NT2/D1 (cell line): Measurements from ENCODE around the gene PLA2G2C.

Experiments
- DNase-seq: peaks from one replicate; pipeline ENCODE4 v3.0.0-alpha.2; 2011; ENCODE audit warnings: low read depth, low spot score
- H3K27me3 ChIP-seq: 2 replicates; pipeline ENCODE4 v1.6.0; 2011; ENCODE audit warnings: mild to moderate bottlenecking; ENCODE audit not compliant: insufficient read length, insufficient read depth
- H3K36me3 ChIP-seq: 2 replicates; pipeline ENCODE4 v1.6.1; 2011; ENCODE audit warnings: mild to moderate bottlenecking, low read length, mixed read lengths; ENCODE audit not compliant: insufficient read depth, insufficient read length
- H3K4me1 ChIP-seq: 2 replicates; pipeline ENCODE4 v1.5.1; 2011; ENCODE audit not compliant: insufficient read depth, insufficient read length
- H3K4me3 ChIP-seq: 2 replicates; pipeline ENCODE4 v1.5.1; 2011; ENCODE audit warnings: low read depth; ENCODE audit not compliant: insufficient read length
- H3K9ac ChIP-seq: 2 replicates; pipeline ENCODE4 v1.6.0; 2011; ENCODE audit warnings: low read depth; ENCODE audit not compliant: insufficient read length
- H3K9me3 ChIP-seq: 2 replicates; pipeline ENCODE4 v1.5.1; 2011; ENCODE audit warnings: mild to moderate bottlenecking, low read length; ENCODE audit not compliant: insufficient read depth
- SUZ12 ChIP-seq: IDR thresholded peaks from 2 replicates; pipeline ENCODE4 v1.6.1; 2011; ENCODE audit not compliant: insufficient read length, insufficient read depth; ENCODE audit errors: extremely low read depth
- YY1 ChIP-seq: IDR thresholded peaks from 2 replicates; pipeline ENCODE4 v1.6.1; 2011; ENCODE audit not compliant: insufficient read length, insufficient read depth
- ZNF274 ChIP-seq: IDR thresholded peaks from 2 replicates; pipeline ENCODE4 v1.6.1; 2011; ENCODE audit warnings: mild to moderate bottlenecking, low read depth, low read length

PLA2G2C gene

GRCh38 chr1:20172033-20172590 is 14.2 kb downstream of the PLA2G2C start:
- no peaks in the 10 kb centered on the region for H3K27me3 ChIP-seq
- no peaks in the 10 kb centered on the region for H3K4me1 ChIP-seq
- TF ChIP-seq SUZ12: no peak
- no peak for TF ChIP-seq ZNF274
- no peak for TF ChIP-seq YY1
- no peaks in the 10 kb centered on the region for H3K9me3 ChIP-seq
- no peaks in the 10 kb centered on the region for H3K36me3 ChIP-seq
- H3K9ac ChIP-seq: no peak overlapping the region
- H3K4me3 ChIP-seq: no peak overlapping the region
- DNase-seq: no peak

DNA sequence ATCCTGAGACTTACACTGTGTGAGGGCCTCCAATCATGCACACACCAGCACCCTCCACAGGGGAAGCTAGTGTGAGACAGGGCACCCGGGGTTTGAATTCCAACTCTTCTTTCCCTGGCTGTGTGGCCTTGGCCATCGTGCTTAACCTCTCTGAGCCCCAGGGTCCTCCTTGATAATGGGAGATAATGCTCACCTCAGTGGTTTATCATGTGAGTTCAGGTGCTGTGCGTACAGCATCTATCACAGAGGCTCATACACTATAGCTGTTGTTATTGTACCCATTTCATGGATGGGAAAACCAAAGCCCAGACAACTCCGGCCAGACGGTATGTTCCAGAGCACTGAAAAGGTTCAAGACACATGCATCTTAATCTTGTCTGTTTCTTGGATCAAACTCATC is 16.4 kb downstream of the PLA2G2C start:
- DNase-seq: no peak
- no peaks in the 10 kb centered on the region for H3K27me3 ChIP-seq
- no peaks in the 10 kb centered on the region for H3K9me3 ChIP-seq
- H3K4me1 ChIP-seq: peaks cover 2% of the 10 kb centered on the region
- H3K4me3 ChIP-seq: no peak overlapping the region
- no peak overlapping the region for H3K9ac ChIP-seq
- H3K36me3 ChIP-seq: no peaks in the 10 kb centered on the region
- no peak for TF ChIP-seq ZNF274
- TF ChIP-seq SUZ12: no peak
- TF ChIP-seq YY1: no peak

DNA sequence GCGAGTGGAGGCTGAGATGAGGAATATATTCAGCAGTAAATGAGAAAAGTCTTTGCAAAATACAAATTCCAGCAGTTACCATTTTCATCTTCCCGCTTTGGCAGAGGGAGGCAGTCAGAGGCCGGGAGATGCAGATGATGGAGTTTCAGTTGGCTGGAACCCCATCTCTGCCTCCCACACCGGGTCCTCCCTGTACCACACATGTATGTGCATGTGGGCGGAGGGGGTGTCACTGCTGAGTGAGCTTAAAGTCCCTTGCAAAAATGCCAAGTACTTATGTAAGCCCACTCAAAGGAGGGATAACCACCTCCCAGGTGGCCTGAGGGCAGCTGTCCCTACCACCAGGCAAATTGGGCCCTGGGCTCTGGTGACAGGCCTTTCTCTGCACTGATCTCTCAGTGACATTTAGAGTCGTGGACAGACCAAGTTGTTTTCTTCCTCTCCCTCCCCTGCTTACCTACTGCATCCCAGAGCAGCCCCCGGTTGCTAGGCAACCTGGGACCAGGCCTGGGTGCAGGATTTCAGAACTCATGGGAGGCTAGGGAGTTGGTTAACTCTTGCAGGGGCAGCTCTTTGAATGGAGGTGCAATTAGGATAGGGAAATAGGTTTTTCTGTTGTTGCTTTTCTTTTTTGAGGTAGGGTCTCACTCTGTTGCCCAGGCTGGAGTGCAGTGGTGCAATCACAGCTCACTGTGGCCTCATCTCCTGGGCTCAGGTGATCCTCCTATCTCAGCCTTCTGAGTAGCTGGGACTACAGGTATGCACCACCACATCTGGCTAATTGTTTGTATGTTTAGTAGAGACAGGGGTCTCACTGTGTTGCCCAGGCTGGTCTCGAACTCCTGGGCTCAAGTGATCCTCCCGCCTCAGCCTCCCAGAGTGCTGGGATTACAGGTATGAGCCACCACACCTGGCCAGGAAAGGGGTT is 17.5 kb downstream of the PLA2G2C start:
- DNase-seq: no peak
- H3K36me3 ChIP-seq: no peaks in the 10 kb centered on the region
- no peak for TF ChIP-seq ZNF274
- TF ChIP-seq YY1: no peak
- no peak for TF ChIP-seq SUZ12
- H3K4me1 ChIP-seq: peaks cover 2% of the 10 kb centered on the region
- H3K27me3 ChIP-seq: no peaks in the 10 kb centered on the region
- H3K9ac ChIP-seq: no peak overlapping the region
- H3K4me3 ChIP-seq: no peak overlapping the region
- H3K9me3 ChIP-seq: no peaks in the 10 kb centered on the region

DNA sequence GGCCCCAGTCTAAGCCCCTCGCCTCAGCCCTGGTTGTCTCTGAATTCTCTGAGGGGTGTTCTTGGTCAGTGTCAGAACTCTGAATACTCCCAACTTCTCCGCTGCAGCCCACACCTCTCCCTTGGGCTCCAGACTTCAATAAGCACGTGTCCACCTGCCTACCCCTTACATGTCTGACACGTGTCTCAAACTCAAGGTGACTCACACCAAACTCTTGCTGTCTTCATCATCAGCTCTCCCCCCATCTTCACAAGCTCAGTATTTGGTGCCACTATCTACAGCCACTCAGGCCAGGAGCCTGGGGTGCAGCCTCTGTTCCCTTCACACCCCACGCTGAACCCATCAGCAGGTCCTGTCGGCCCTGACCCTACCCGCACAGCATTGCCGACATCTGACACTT is 19.2 kb downstream of the PLA2G2C start:
- H3K4me1 ChIP-seq: peaks cover 2% of the 10 kb centered on the region
- no peaks in the 10 kb centered on the region for H3K27me3 ChIP-seq
- DNase-seq: no peak
- TF ChIP-seq ZNF274: no peak
- TF ChIP-seq SUZ12: no peak
- no peak for TF ChIP-seq YY1
- no peak overlapping the region for H3K4me3 ChIP-seq
- H3K36me3 ChIP-seq: no peaks in the 10 kb centered on the region
- no peaks in the 10 kb centered on the region for H3K9me3 ChIP-seq
- H3K9ac ChIP-seq: no peak overlapping the region

- H3K36me3 ChIP-seq: no peaks in the 10 kb centered on the region
- H3K4me1 ChIP-seq: peaks cover 2% of the 10 kb centered on the region
- H3K27me3 ChIP-seq: no peaks in the 10 kb centered on the region
- H3K9me3 ChIP-seq: no peaks in the 10 kb centered on the region; the same call in 1 of the 2 replicates
- TF ChIP-seq ZNF274 (no peak), SUZ12 (no peak)
- DNase-seq: no peak
- H3K9ac ChIP-seq: no peak overlapping the region
- no peak overlapping the region for H3K4me3 ChIP-seq
Measured at GRCh38 chr1:20166051-20166450, 20.3 kb downstream of the PLA2G2C start.

DNA sequence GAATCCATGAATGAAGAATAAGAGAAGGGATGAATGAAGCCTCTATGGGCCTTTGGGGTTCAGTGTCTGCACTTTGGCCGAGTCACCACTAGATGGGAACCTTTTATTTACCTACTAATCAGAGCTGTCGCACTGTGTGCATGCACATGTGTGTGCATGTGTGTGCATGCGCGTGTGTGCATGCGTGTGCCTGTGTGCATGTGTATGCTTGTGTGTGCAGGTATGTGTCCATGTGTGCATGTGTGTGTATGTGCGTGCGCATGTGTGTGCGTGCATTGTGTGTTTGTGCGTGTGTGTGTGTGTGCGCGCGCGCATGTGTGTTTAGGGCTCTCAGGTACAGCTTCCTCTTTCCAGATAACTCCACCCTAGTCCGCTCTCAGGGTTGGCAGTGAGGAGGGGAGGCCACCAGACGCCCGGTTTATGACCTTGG is 20.8 kb downstream of the PLA2G2C start:
- peaks cover 5% of the 10 kb centered on the region; the same call in 1 of the 2 replicates for H3K9me3 ChIP-seq
- no peak overlapping the region for H3K4me3 ChIP-seq
- H3K4me1 ChIP-seq: peaks cover 2% of the 10 kb centered on the region
- no peak for DNase-seq
- no peak overlapping the region for H3K9ac ChIP-seq
- TF ChIP-seq ZNF274 (no peak), SUZ12 (no peak)
- H3K27me3 ChIP-seq: no peaks in the 10 kb centered on the region
- no peaks in the 10 kb centered on the region for H3K36me3 ChIP-seq

GRCh38 chr1:20164694-20165202 is 21.6 kb downstream of the PLA2G2C start:
- Histone ChIP-seq H3K27me3 (no peaks in the 10 kb centered on the region), H3K9ac (no peak overlapping the region), H3K36me3 (no peaks in the 10 kb centered on the region), H3K9me3 (peaks cover 13% of the 10 kb centered on the region), H3K4me3 (no peak overlapping the region), H3K4me1 (peaks cover 2% of the 10 kb centered on the region)
- no peak for TF ChIP-seq ZNF274
- no peak for TF ChIP-seq YY1
- no peak for TF ChIP-seq SUZ12
- no peak for DNase-seq
